ENCODE results near the gene ELP2. TPM values are rescaled to one million over a fixed set of nuclear protein-coding genes. Genes with fewer than 3 reads are reported as not detected.

ELP2 gene
- total and polyA plus RNA-seq, 2 of the 8 experiments (the other 6 are each of a cell fraction or from before 2014, with no cell fraction given): 55.8 to 165 TPM

GRCh38 chr18:36120297-36120696 is 9.4 kb upstream of the ELP2 start:
- Histone ChIP-seq H3K4me3 (ENCODE audit: extremely low read depth in 1 of 4, insufficient read depth in 2 of 4, low read depth in 3 of 4, low read length in 4 of 4) (no peak overlapping the region), H4K20me1 (replicated peaks in 1 of 2; ENCODE audit: control insufficient read depth in 1 of 2, insufficient read depth in 2 of 2, low read length in 2 of 2) (peaks cover 0 to 5% of the 10 kb centered on the region in 2 experiments), H3K4me2 (ENCODE audit: insufficient read depth in 1 of 2, low read depth in 2 of 2, low read length in 2 of 2) (no peak overlapping the region), H2BK120ac (replicated peaks; ENCODE audit: low read depth, low read length) (no peak overlapping the region), H3K18ac (ENCODE audit: extremely low read depth, low read length) (no peak overlapping the region), H3K4me1 (replicated peaks in 1 of 4; ENCODE audit: control insufficient read depth in 3 of 4, insufficient read depth in 4 of 4, low read length in 3 of 4) (no peaks in the 10 kb centered on the region), H3K27me3 (replicated peaks in 1 of 4; ENCODE audit: control insufficient read depth in 3 of 4, extremely low read depth in 1 of 4, insufficient read depth in 3 of 4, low read length in 3 of 4) (no peaks in the 10 kb centered on the region), H3K56ac (replicated peaks; ENCODE audit: insufficient read length, low read depth, low read length) (no peak overlapping the region), H3K9me3 (ENCODE audit: insufficient read depth in 2 of 2, low read depth in 1 of 2, low read length in 1 of 2) (no peaks in the 10 kb centered on the region), H4K8ac (ENCODE audit: extremely low read depth, insufficient read depth, low read length) (no peak overlapping the region), H2BK15ac (ENCODE audit: low read length) (no peak overlapping the region), H3K36me3 (ENCODE audit: control insufficient read depth in 2 of 4, insufficient read depth in 4 of 4, low read length in 3 of 4) (peaks cover 5 to 65% (median 32%) of the 10 kb centered on the region in 4 experiments; a peak in 7 of 8 replicates), H3K79me2 (ENCODE audit: control insufficient read depth in 1 of 2, insufficient read depth in 2 of 2, low read length in 2 of 2) (0 out of 4 replicates have a peak, but pooled peaks cover 0 to 1% of the 10 kb centered on the region in 2 experiments), H2BK20ac (ENCODE audit: low read length) (no peak overlapping the region), H2AFZ (ENCODE audit: low read length) (no peak overlapping the region), H4K5ac (ENCODE audit: insufficient read length, low read depth, low read length) (no peak overlapping the region), H2BK5ac (ENCODE audit: low read depth, low read length) (no peak overlapping the region), H2BK12ac (ENCODE audit: low read depth, low read length) (no peak overlapping the region), H3K14ac (ENCODE audit: insufficient read length) (no peak overlapping the region), H3K9ac (replicated peaks in 1 of 4; ENCODE audit: extremely low read depth in 1 of 4, low read depth in 3 of 4, low read length in 3 of 4) (no peak overlapping the region), H3K27ac (ENCODE audit: low read depth, low read length) (no peak overlapping the region), H3K23ac (ENCODE audit: insufficient read length) (no peak overlapping the region), H3K4ac (replicated peaks; ENCODE audit: insufficient read length, low read depth, low read length) (no peak overlapping the region), H4K91ac (replicated peaks; ENCODE audit: insufficient read length, low read length) (no peak overlapping the region), H3K79me1 (ENCODE audit: low read depth, low read length) (no peaks in the 10 kb centered on the region; the same call in 1 of the 2 replicates), H3K23me2 (ENCODE audit: low read depth, low read length) (no peaks in the 10 kb centered on the region), H2AK5ac (ENCODE audit: low read depth, low read length) (no peak overlapping the region)
- ChIA-PET CTCF (ENCODE audit: partially characterized antibody) (interaction anchor here (1.0 to 2.3 kb wide), 6 partner anchors 12 to 103 kb away, joined by 3 to 12 read pairs (median 4); no protein-coding TSS in a partner anchor), POLR2A (ENCODE audit: partially characterized antibody) (interaction anchor here (0.7 to 1.6 kb wide), 5 partner anchors 8 to 397 kb away, joined by 3 to 4 read pairs (median 3); no protein-coding TSS in a partner anchor)
- WGBS, 2 experiments (ENCODE audit: extremely low coverage in 1 of 2, insufficient coverage in 1 of 2, insufficient read length in 1 of 2, insufficient replicate concordance in 2 of 2, low coverage in 1 of 2, low lambda C conversion rate in 2 of 2, missing lambda C conversion rate in 1 of 2): 91% methylated on average over 3 of the region's 3 CpGs; no CpG with 5 or more reads in 1 of the 2 experiments
- TF ChIP-seq YY1 (IDR thresholded peaks at IDR 0.05; ENCODE audit: low read depth, low read length): no peak
- FAIRE-seq: no peak
- no peak for DNase-seq (ENCODE audit: low read depth in 1 of 2, low spot score in 2 of 2)
